NT2/D1 (cell line): Measurements from ENCODE around the gene ASB3.

Experiments used
- DNase-seq: peaks from one replicate; pipeline ENCODE4 v3.0.0-alpha.2; 2011; ENCODE audit warnings: low read depth, low spot score
- H3K27me3 ChIP-seq: 2 replicates; pipeline ENCODE4 v1.6.0; 2011; ENCODE audit warnings: mild to moderate bottlenecking; ENCODE audit not compliant: insufficient read length, insufficient read depth
- H3K36me3 ChIP-seq: 2 replicates; pipeline ENCODE4 v1.6.1; 2011; ENCODE audit warnings: mild to moderate bottlenecking, low read length, mixed read lengths; ENCODE audit not compliant: insufficient read depth, insufficient read length
- H3K4me1 ChIP-seq: 2 replicates; pipeline ENCODE4 v1.5.1; 2011; ENCODE audit not compliant: insufficient read depth, insufficient read length
- H3K4me3 ChIP-seq: 2 replicates; pipeline ENCODE4 v1.5.1; 2011; ENCODE audit warnings: low read depth; ENCODE audit not compliant: insufficient read length
- H3K9ac ChIP-seq: 2 replicates; pipeline ENCODE4 v1.6.0; 2011; ENCODE audit warnings: low read depth; ENCODE audit not compliant: insufficient read length
- H3K9me3 ChIP-seq: 2 replicates; pipeline ENCODE4 v1.5.1; 2011; ENCODE audit warnings: mild to moderate bottlenecking, low read length; ENCODE audit not compliant: insufficient read depth
- SUZ12 ChIP-seq: IDR thresholded peaks from 2 replicates; pipeline ENCODE4 v1.6.1; 2011; ENCODE audit not compliant: insufficient read length, insufficient read depth; ENCODE audit errors: extremely low read depth
- YY1 ChIP-seq: IDR thresholded peaks from 2 replicates; pipeline ENCODE4 v1.6.1; 2011; ENCODE audit not compliant: insufficient read length, insufficient read depth
- ZNF274 ChIP-seq: IDR thresholded peaks from 2 replicates; pipeline ENCODE4 v1.6.1; 2011; ENCODE audit warnings: mild to moderate bottlenecking, low read depth, low read length

The ASB3 gene

GRCh38 chr2:53622141-53622540 is 164.6 kb downstream of the ASB3 start:
- no peak for DNase-seq

GRCh38 chr2:53620981-53621380 is 165.8 kb downstream of the ASB3 start:
- Histone ChIP-seq H3K27me3 (no peaks in the 10 kb centered on the region), H3K4me1 (no peaks in the 10 kb centered on the region), H3K9ac (no peak overlapping the region), H3K9me3 (no peaks in the 10 kb centered on the region), H3K36me3 (no peaks in the 10 kb centered on the region), H3K4me3 (no peak overlapping the region)
- DNase-seq = no peak
- TF ChIP-seq SUZ12 (no peak), YY1 (no peak), ZNF274 (no peak)

More at GRCh38 chr2:53622141-53622540, 164.6 kb downstream of the ASB3 start:
- TF ChIP-seq SUZ12 (no peak), YY1 (no peak), ZNF274 (no peak)
- Histone ChIP-seq H3K36me3 (no peaks in the 10 kb centered on the region), H3K9ac (no peak overlapping the region), H3K4me1 (no peaks in the 10 kb centered on the region), H3K9me3 (no peaks in the 10 kb centered on the region), H3K4me3 (no peak overlapping the region), H3K27me3 (no peaks in the 10 kb centered on the region)
